Measurements from ENCODE around the gene PPFIA2. TPM values are rescaled to one million over a fixed set of nuclear protein-coding genes. Genes with fewer than 3 reads are reported as not detected.

The PPFIA2 gene
- polyA plus RNA-seq, 1 of the 3 experiments (the other 2 are of a cell fraction) = not detected

- no peak for TF ChIP-seq POLR2AphosphoS5 (IDR thresholded peaks at IDR 0.05; ENCODE audit: low read depth, low read length)
- TF ChIP-seq RXRA (IDR thresholded peaks at IDR 0.05; ENCODE audit: borderline replicate concordance, low read depth) = no peak
- no peak for TF ChIP-seq TCF12 (IDR thresholded peaks at IDR 0.05)
- TF ChIP-seq CHD2 (IDR thresholded peaks at IDR 0.05; ENCODE audit: low read length, partially characterized antibody) = no peak
- TF ChIP-seq ELF1 (IDR thresholded peaks at IDR 0.05) = no peak
- no peak for TF ChIP-seq ZBTB33 (IDR thresholded peaks at IDR 0.05; ENCODE audit: borderline replicate concordance, low read depth)
Observed at GRCh38 chr12:81414441-81414840, 344.7 kb downstream of the PPFIA2 start (continued).

GRCh38 chr12:81412940-81413339 lies 346.2 kb downstream of the PPFIA2 start:
- no peak overlapping the region for H3K9ac ChIP-seq
- no peak overlapping the region for H3K4me3 ChIP-seq (ENCODE audit: low read depth in 2 of 2, low read length in 1 of 2)
- H2AFZ ChIP-seq (ENCODE audit: low read depth) = no peak overlapping the region
- H3K36me3 ChIP-seq (replicated peaks in 1 of 2; ENCODE audit: control insufficient read depth in 1 of 2, insufficient read depth in 2 of 2, low read length in 1 of 2) = no peaks in the 10 kb centered on the region
- no peaks in the 10 kb centered on the region for H3K79me2 ChIP-seq (ENCODE audit: insufficient read depth)
- no peak for DNase-seq
- 0% methylated on average over 1 of the region's 1 CpG for WGBS (ENCODE audit: low lambda C conversion rate)
- H4K20me1 ChIP-seq (ENCODE audit: insufficient read depth) = no peaks in the 10 kb centered on the region
- no peak overlapping the region for H3K4me2 ChIP-seq
- 0 out of 2 replicates have a peak, but pooled peaks cover 2% of the 10 kb centered on the region for H3K9me2 ChIP-seq
- H3F3A ChIP-seq (replicated peaks; ENCODE audit: insufficient read depth) = no peaks in the 10 kb centered on the region
- TF ChIP-seq SMC3 (IDR thresholded peaks at IDR 0.05; ENCODE audit: low read depth, low read length) (no peak), YY1 (IDR thresholded peaks at IDR 0.05; ENCODE audit: low read depth) (no peak), SIN3A (IDR thresholded peaks at IDR 0.05; ENCODE audit: borderline replicate concordance, low read depth, low read length) (no peak), JUND (IDR thresholded peaks at IDR 0.05) (no peak), MXI1 (IDR thresholded peaks at IDR 0.05; ENCODE audit: low read depth, low read length) (no peak), MAX (IDR thresholded peaks at IDR 0.05; ENCODE audit: low read depth) (no peak), MEF2A (IDR thresholded peaks at IDR 0.05; ENCODE audit: borderline replicate concordance, low read depth) (no peak), RFX5 (IDR thresholded peaks at IDR 0.05; ENCODE audit: low read length) (no peak), PBX3 (IDR thresholded peaks at IDR 0.05) (no peak), IRF3 (IDR thresholded peaks at IDR 0.05; ENCODE audit: low read depth, low read length) (no peak), NRF1 (IDR thresholded peaks at IDR 0.05; ENCODE audit: low read depth, low read length) (no peak), CTCF (IDR thresholded peaks at IDR 0.05) (no peak), REST (IDR thresholded peaks at IDR 0.05; ENCODE audit: low read depth, low read length) (no peak), USF2 (IDR thresholded peaks at IDR 0.05; ENCODE audit: borderline replicate concordance, low read depth, low read length) (no peak)
- no peaks in the 10 kb centered on the region for H3K9me3 ChIP-seq
- H3K4me1 ChIP-seq (ENCODE audit: control insufficient read depth in 1 of 2, insufficient read depth in 2 of 2, low read depth in 1 of 2, low read length in 1 of 2) = no peaks in the 10 kb centered on the region
- ChIA-PET CTCF (no interaction called here), POLR2A (no interaction called here)
- no peaks in the 10 kb centered on the region for H3K27me3 ChIP-seq (ENCODE audit: insufficient read depth)
- H3K27ac ChIP-seq (ENCODE audit: low read depth in 2 of 2, low read length in 1 of 2) = no peak overlapping the region
